Measurements from ENCODE around the gene WDR4.

The WDR4 gene

GRCh38 chr21:42837421-42838211 is 41.7 kb downstream of the WDR4 start:
- no peak for DNase-seq (ENCODE audit: low read depth)

GRCh38 chr21:42836767-42837301 is 42.5 kb downstream of the WDR4 start:
- TF ChIP-seq POLR2A (IDR thresholded peaks at IDR 0.05; ENCODE audit: extremely low read depth, insufficient read length) (no peak), MYC (IDR thresholded peaks at IDR 0.05; ENCODE audit: low read depth, low read length) (no peak), CTCF (IDR thresholded peaks at IDR 0.05; ENCODE audit: low read depth, low read length) (no peak), MAX (IDR thresholded peaks at IDR 0.05; ENCODE audit: low read depth, low read length) (no peak)
- H3K4me3 ChIP-seq (ENCODE audit: low read depth, low read length), result no peak overlapping the region
- DNase-seq (ENCODE audit: low read depth), result no peak

More at GRCh38 chr21:42837421-42838211, 41.7 kb downstream of the WDR4 start:
- no peak overlapping the region for H3K4me3 ChIP-seq (ENCODE audit: low read depth, low read length)
- TF ChIP-seq POLR2A (IDR thresholded peaks at IDR 0.05; ENCODE audit: extremely low read depth, insufficient read length) (no peak), MYC (IDR thresholded peaks at IDR 0.05; ENCODE audit: low read depth, low read length) (no peak), CTCF (IDR thresholded peaks at IDR 0.05; ENCODE audit: low read depth, low read length) (no peak), MAX (IDR thresholded peaks at IDR 0.05; ENCODE audit: low read depth, low read length) (no peak)

- no peak for DNase-seq (ENCODE audit: low read depth)
- H3K4me3 ChIP-seq (ENCODE audit: low read depth, low read length), result no peak overlapping the region
- TF ChIP-seq POLR2A (IDR thresholded peaks at IDR 0.05; ENCODE audit: extremely low read depth, insufficient read length) (no peak), MYC (IDR thresholded peaks at IDR 0.05; ENCODE audit: low read depth, low read length) (no peak), CTCF (IDR thresholded peaks at IDR 0.05; ENCODE audit: low read depth, low read length) (no peak), MAX (IDR thresholded peaks at IDR 0.05; ENCODE audit: low read depth, low read length) (no peak)
Observed at GRCh38 chr21:42836402-42836666, 43.0 kb downstream of the WDR4 start.

- TF ChIP-seq POLR2A (IDR thresholded peaks at IDR 0.05; ENCODE audit: extremely low read depth, insufficient read length) (no peak), MYC (IDR thresholded peaks at IDR 0.05; ENCODE audit: low read depth, low read length) (no peak), MAX (IDR thresholded peaks at IDR 0.05; ENCODE audit: low read depth, low read length) (no peak), CTCF (IDR thresholded peaks at IDR 0.05; ENCODE audit: low read depth, low read length) (no peak)
- DNase-seq (ENCODE audit: low read depth), result no peak
- H3K4me3 ChIP-seq (ENCODE audit: low read depth, low read length), result no peak overlapping the region
Observed at GRCh38 chr21:42835611-42836401, 43.5 kb downstream of the WDR4 start.

- no peak for TF ChIP-seq CTCF (IDR thresholded peaks at IDR 0.05; ENCODE audit: low read depth, low read length)
- TF ChIP-seq MAX (IDR thresholded peaks at IDR 0.05; ENCODE audit: low read depth, low read length), result no peak
- no peak for TF ChIP-seq MYC (IDR thresholded peaks at IDR 0.05; ENCODE audit: low read depth, low read length)
- TF ChIP-seq POLR2A (IDR thresholded peaks at IDR 0.05; ENCODE audit: extremely low read depth, insufficient read length), result no peak
- H3K4me3 ChIP-seq (ENCODE audit: low read depth, low read length), result no peak overlapping the region
- no peak for DNase-seq (ENCODE audit: low read depth)
Observed at GRCh38 chr21:42835211-42835610, 44.1 kb downstream of the WDR4 start.
